Right hindlimb (tissue), 1 donor: ENCODE results near the gene NUP50.

ENCODE experiments used
- DNase-seq: peaks from one replicate; pipeline ENCODE4 v3.0.0-alpha.2; 2018

The NUP50 gene, protein sequence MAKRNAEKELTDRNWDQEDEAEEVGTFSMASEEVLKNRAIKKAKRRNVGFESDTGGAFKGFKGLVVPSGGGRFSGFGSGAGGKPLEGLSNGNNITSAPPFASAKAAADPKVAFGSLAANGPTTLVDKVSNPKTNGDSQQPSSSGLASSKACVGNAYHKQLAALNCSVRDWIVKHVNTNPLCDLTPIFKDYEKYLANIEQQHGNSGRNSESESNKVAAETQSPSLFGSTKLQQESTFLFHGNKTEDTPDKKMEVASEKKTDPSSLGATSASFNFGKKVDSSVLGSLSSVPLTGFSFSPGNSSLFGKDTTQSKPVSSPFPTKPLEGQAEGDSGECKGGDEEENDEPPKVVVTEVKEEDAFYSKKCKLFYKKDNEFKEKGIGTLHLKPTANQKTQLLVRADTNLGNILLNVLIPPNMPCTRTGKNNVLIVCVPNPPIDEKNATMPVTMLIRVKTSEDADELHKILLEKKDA

DNA sequence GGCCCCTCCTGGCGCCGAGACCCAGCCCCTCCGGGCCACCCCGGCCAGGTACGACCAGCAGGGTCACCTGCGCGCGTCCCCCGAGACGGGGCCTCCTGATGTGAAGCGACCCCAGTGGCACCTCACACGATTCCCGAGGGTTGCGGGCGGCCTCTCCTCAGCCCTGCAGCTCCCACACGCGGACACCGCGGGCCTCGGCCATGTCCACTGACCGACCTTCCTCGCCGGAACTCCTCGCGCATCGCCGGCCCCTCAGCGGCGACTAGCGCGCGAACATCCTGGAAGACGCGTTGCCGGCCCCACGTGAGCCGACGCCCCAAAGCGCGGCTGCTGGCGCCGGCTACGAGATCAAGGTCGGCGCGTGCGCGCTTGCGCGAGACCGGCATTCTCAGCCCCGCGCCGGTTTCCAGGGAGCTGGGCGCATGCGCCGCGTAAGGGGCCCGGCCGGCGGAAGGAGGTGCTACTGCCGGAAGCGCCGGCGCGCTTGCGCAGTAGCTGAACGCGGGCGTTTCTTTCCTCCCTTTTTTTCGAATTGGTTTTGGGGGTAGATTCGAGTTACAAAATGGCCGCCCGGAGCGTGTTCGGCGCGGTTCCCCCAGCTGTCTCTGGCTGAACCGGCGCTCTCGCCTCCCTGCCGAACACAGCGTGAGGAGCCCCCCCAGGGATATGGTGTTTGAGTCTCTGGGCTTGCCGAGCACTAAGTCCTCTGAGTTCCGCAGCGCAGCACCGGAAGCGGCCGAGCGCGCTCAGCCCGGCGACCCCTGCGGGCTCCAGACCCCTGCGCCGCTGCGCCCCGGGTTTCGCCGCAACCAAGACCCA is at the start of gene NUP50:
Gene NUP50 (plus strand): TSS at position 475 of the 819 bp plus-strand sequence. CDS start 4,253 bp downstream, outside the sequence.
- peak; percentile 96 for DNase-seq

DNA sequence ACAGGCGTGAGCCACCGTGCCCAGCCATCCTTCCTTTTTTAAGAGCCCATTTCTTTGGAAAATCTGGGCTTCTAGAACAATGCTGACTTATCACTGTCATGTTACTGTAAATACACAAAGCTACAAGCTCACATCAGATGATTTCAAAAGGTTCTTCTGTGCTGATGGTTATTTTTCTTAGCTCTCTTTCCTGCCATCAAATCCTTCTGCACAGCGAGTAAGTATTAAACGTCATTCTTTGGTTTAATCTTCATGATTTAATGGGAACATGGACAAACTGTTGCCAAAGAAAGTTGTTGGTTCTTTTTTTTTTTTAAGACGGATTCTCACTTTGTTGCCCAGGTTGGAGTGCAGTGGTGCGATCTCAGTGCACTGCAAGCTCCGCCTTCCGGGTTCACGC is 43.3 kb upstream of the NUP50 start:
- no peak for DNase-seq

DNA sequence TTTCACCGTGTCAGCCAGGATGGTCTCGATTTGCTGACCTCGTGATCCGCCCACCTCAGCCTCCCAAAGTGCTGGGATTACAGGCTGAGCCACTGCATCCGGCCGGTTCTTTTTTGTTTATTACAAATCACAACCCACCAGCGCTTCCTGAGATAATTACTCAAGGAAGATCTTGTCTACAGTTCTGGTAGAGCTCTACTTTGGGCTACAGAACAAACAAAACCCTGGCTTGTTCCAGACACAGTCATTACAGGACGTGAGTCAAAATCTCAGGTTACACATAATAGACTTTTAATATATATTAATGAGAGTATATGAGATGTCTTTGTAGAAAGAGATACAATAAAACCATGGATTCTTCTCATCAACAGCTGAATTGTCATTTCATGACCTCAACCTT is 42.8 kb upstream of the NUP50 start:
- DNase-seq = no peak

DNA sequence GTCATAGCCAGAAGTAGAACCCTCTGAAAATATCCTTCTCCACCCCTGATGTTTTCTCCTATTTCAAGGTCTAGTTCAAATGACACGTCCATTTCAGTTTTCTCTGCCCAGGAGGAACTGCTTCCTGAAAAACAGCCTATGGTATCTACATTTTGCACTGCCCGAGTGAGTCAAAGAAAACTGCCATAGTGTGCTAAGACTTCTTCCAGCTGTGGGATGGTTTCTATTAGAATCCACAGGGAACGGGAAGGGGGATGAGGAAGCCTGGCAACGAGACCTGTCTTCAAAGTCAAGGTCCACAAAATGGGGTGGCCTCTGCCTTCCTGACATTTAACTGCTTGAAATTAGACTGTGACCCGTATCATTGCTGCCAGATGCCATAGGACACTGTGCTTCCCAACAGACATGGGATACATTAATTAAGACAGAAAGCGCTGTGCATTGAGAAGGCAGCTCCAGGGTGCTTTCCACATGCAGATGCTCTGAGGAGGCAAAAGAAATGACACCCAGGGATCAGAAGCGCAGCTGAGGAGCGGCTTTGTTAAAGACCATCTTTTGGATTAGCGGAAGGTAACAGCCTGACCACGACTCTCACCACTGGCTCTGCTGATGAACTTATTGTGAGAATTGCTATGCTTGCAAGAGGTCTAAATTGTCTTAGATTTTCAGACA is 39.4 kb upstream of the NUP50 start:
- DNase-seq = no peak

DNA sequence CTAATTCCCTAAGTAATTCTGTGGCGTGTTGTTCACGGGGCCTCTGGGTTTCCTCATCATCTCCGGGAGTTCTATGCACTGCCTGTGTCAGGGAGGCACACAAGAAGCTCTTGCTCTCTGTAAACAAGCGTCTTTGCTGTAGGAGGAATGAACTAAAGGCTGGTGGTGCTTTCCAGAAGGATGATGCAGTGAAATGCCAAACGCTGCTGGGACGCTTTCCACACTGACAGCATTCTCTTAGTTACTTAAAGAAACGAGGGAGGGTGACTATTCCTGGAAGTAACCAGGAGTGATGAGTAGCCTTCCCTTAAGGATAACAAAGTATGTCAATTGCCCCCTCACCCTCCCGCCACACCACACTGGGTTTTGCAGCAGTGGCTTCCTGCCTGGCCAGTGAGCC is 38.5 kb upstream of the NUP50 start:
- peak; percentile 26 for DNase-seq

DNA sequence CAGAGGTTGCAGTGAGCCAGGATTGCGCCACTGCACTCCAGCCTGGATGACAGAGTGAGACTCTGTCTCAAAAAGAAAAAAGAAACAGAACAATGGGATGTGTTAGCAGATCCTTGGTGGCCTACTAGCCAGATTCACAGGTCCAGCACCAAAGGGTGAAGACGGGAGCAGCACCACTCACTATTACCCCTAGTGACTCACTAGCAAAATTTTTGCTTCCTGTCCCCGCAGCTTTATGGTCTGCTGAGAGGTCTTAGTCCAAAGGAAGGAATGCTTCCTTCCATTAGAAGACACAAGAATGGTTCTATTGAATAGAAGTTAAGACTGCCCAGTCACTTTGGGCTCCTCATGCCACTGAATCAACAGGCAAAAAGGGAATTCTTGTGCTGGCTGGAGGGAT is 35.9 kb upstream of the NUP50 start:
- DNase-seq = no peak

DNA sequence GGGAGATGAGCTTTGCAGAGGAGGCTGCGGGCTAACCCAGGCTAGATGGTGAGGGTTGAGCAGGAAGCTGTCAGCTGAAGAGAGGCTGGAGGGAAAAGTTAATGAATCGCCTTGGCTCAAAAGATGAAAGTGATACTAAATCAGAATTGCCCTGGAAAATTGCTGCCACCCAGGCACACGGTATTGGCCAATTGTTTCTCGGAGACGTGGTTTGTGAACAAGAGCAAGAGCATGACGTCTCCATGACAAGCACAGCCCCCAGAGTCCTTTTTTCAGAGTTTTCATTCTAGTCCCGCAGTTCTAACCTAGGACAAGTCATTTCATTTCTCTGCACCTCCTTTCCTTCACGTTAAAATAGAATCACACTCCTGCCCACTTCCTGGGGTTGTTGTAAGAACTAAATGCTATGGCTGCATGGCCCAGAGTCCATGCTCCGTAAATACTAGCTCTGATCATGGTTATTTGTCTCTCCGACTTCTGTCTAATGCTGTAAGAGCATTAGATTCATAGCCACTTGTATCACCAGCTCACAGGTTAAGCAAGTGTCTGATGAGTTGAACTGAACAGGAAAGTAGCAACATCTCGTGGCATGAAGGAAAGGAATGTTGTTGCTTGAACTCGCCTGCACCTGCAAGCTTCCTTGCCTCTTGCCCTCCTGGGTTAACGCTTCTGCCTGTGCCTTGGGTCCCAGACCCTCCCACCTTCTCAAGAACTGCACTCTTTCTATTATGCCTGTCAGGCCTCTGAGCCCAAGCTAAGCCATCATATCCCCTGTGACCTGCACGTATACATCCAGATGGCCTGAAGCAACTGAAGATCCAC is 33.8 kb upstream of the NUP50 start:
- no peak for DNase-seq

DNA sequence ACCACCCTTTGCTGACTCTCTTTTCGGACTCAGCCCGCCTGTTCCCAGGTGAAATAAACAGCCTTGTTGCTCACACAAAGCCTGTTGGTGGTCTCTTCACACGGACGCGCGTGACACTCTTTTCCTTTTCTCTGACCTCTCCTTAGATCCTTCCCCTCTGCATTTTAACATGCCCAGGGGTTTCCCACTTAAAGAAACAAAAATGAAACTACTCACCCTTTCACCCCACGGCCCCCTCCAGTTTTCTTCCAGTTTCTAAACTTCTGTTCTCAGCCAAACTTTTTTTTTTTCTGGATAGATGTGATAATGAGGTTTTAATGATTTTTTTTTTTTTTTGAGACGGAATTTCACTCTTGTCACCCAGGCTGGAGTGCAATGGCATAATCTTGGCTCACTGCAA is 32.8 kb upstream of the NUP50 start:
- no peak for DNase-seq

DNA sequence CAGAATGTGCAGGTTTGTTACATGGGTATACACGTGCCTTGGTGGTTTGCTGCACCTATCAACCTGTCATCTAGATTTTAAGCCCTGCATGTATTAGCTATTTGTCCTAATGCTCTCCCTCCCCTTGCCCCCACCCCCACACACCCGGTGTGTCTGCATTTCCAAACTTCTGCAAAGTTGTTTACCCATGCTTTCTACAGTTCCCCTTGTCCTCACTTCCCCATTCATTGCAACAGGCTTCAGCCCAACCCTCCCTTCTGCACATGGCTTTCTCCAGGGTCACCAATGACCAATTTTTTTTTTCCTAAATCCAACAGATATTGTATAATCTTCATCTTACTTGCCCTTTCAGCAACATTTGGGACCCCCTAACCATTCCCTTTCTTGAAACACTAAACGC is 32.0 kb upstream of the NUP50 start:
- no peak for DNase-seq

DNA sequence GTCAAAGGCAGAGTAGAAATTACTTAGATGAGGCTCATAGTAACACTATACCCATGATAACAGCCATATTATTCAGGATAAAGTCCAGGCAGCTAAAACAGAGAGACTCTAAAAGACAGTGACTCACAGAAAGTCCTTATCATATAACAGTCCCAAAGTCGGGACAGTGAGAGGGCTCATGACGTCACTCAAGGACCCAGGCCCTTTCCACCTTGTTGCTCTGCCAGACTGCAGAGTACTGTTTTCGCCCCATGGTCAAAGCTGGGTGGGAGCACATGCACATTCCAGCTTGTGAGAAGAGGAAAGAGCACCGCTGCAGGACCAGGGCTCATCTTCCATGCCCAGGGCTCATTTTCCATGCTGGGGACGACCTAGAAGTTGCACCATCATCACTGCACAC is 29.4 kb upstream of the NUP50 start:
- no peak for DNase-seq

DNA sequence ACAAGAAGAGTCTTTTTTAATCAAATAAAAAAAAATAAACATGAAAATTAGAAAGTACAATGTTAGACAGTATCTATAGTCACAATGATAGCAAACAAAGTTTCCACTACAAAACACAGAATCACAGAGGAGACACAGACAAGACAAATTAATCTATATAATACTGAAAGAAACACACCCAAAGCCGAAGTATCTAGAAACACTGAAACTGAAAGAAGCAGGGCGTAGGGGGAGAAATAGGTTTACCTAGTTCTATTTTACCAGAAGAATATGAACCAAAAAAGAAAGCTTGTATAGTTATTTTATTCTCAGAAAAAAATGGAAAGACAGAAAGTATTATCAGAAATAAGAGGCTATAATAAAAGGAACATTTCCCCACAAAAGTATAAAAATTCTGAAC is 27.1 kb upstream of the NUP50 start:
- no peak for DNase-seq

DNA sequence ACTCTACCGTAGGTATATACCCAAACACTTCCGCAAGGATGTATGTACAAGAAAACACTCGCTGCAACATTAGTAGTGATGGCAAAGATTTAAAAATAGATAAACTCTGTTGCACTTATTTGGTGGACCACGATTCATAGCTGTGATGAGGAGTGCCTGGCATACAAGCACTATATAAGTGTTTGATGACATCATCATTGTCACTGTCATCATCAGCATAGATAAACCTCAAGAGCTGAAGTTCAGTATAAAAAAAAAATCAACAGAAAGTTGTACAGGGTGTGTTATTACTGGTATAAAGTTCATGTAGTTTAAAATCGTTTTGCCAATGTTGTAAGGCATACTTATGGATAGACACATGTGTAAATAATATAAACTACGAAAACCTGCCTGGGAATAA is 24.0 kb upstream of the NUP50 start:
- no peak for DNase-seq

DNA sequence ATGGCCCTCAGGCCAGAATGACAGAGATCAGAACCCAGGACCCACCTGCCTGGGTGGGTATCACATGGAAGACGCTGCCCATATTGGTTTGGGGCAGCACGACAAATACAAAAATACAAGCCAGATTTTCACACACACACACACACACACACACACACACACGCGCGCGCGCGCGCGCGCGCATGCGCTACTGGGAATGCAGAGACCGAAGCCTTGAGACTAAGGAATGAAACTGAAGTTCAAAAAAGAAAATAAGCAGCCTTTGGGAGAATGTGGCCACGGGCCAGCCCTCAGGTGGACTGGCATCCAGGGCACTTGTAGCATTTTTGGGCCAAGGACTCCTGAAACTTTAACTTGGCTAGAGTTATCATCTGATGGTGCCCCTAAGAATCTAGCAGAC is 21.3 kb upstream of the NUP50 start:
- no peak for DNase-seq

DNA sequence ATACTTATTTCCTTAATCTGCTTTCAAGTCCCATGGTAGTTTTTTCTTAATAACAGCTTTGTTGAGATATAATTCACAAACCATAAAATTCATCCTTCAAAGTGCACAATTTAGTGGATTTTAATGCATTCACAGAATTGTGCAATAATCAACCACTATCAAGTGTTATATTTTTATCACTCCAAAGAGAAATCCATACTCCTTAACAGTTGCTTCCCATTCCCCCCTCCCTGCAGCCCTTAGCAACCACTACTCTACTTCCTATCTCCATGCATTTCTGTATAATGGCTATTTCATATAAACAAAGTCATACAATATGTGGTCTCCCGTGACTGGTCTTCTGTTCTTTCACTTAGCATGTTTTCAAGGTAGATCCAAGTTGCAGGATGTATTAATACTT is 18.8 kb upstream of the NUP50 start:
- DNase-seq = no peak

DNA sequence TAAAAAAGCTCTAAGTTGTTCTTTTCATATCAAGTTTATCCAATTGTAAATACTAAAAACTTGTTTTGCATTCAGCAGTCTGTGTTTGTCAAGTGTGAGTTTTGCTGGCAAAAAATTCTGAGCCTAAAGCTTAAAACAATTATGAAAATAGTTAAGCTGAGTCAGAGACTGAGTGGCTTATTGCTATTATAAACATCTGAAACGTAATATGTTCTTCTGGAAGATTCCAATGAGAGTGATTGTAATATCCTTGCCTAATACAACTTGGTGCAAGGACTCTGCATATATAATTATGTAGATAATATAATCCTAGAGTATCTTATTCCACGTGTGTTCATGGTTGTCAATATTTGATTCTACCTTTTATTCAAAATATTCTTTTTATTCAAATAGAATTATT is 14.1 kb upstream of the NUP50 start:
- DNase-seq = no peak

DNA sequence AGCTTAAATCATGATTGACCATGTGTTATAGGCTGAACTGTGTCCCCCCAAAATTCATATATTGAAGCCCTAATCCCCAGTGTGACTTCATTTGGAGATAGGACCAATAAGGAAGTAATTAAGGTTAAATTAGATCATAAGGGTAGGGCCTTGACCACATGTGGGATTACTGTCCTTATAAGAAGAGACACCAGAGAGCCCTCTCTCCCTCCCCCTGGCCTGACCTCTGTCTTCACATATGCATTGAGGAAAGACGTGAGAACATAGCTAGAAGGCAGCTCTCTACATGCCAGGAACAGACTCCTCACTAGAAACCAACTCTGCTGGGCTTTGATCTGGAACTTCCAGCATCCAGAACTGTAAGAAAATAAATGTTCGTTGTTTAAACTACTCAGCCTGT is 13.6 kb upstream of the NUP50 start:
- no peak for DNase-seq

DNA sequence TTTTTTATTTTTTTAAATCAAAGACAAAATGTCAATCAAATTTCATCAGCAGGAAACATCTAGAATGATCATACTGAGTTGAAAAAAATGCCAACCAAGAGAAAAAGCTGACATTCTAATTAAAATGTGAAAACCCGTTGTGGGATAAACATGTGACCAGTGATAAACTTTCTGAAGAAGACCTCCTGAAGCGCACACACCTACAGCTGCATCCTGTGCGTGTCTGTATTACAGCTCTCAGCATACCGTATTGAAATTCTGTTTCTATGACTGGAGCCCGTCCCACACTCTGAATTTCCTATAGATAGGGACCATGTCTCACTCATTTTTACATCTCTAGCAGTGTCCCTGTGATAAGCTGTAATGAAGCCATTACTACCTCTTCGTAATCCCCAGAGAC is 12.2 kb upstream of the NUP50 start:
- DNase-seq = no peak

DNA sequence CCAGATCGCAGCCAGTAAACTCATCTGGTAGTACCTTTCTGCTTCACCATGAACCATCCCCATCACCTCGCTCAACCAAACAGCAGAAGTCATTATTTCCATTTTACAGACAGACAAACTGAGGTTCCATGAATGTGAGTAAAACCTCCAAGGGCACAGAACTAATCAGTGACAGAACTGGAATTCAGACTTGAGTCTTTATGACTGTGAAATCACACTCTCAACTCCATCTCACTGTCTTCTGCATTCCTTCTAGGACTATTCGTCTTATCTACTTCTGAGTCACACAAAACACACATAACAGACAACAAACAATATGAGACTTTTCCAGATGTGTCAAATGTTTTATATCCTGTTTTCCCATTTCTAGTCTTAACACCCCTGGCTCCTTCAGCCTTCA is 9.3 kb upstream of the NUP50 start:
- no peak for DNase-seq

DNA sequence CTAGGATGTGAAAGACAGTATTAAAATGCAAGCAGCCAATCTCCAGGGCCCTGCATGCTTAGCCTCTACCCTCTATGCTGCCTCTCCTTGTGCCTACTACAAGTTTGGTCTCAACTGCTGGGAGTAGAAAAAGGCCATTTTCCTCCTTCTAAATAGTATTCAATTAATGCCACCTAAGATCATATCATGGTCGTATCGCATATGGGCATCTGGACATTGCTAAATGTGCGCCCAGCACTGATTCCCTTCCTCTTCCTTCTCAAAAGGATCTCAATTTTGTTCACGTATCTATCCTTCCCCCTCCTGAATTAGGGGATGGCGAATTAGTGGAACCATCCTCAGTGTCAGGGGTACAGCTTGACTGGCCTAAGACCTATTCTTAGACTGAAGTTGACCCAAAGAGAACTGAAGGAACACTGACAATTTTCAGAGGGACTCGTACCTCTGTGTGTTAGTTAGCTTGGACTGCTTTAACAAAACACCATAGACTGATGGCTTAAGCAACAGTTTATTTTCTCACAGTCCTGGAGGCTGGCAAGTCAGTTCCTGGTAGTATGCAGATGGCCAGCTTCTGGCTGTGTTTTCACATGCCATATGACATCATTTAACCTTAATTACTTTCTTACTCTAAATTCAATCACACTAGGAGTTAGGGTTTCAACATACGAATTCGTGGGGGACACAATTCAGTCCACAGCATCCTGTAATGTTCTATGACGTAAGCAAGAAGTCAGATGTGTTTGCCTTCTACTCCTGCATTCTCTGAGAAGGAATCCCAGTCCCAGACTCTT is 8.5 kb upstream of the NUP50 start:
- DNase-seq = no peak

DNA sequence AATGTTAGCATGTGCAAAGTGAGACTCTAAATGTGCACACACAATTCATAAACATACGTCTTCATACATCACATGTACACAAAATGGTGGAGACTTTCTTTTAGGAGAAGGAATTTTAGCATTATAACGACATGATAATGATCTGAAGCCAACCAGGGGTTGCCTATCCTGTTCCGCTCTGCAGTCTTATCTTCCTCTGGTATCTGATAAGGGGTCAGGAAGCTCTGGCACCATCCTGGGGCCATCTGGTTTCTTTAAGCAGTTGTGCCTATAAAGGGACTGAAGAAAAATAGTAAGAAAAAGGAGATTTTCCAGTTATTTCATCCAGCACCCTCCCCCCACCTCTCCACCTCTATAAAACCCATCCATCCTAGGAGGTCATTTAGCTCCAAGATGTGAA is 5.8 kb upstream of the NUP50 start:
- DNase-seq = no peak

DNA sequence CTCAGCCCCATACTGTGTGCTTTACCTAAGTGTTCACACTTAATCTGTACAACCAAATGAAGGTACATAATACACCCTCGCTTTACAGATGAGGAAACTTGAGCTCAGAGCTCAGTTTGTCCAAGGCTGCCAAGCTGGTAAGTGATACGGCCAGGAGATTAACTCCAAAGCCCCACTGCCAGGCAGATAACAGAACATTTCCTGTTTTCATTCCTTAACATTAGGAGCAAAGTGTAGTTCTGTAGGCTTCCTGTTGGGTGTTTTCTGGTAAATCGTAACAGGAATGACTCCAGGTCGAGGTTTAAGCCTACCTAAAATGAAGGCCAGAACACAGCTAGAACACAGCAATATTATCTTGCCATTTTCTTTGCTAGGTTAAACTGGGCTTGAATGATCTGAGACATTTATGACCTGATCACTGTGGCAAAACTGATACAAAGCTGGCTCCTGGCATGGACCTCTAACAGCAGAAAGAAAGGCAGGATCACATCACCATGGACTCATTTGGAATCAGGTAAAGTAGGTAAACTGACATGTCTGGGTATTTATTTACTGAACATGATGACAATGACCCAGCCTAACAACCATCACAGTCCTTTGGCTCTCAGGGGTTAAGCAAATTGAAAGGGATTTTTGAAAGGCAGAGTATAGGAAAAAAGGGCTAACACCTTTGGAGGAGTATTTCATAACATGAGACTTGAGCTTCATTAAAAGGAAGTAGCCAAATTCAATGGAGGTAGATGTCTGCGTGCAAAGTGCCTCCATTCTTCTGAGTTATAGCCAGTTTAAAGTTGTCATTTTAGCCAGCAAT is 3.9 kb upstream of the NUP50 start:
- DNase-seq = no peak
